Activated CD4-positive, alpha-beta memory T cell treated with anti-CD3 and anti-CD28 coated beads for 36 hours (primary cell): ENCODE results near the gene ATG13. TPM values are rescaled to one million over a fixed set of nuclear protein-coding genes. Genes with fewer than 3 reads are reported as not detected.
"Not testable (repeated sequence)": the region's sequence is repeated elsewhere in the genome, so short reads cannot be mapped to it uniquely, and the experiment has no call there.

Experiments used
- CTCF ChIA-PET: fragments of 350-600 bp; sonication (Branson Sonifier 250); formaldehyde crosslinking; loops from one replicate; lab custom pipeline; 2021; ENCODE audit warnings: antibody characterized with exemption, inconsistent platforms; lab: Charles Lee
- POLR2A ChIA-PET: fragments of 350-600 bp; sonication (Branson Sonifier 250); formaldehyde crosslinking; loops from one replicate; lab custom pipeline; 2021; ENCODE audit warnings: antibody characterized with exemption; lab: Charles Lee
- DNase-seq: peaks from one replicate; pipeline ENCODE4 v3.0.0-alpha.2; 2020
- H3K27ac Mint-ChIP-seq: one replicate; pipeline ENCODE4 v1.8.0; 2021; ENCODE audit warnings: mixed read lengths
- H3K27me3 Mint-ChIP-seq: one replicate; pipeline ENCODE4 v1.8.0; 2021; ENCODE audit warnings: mixed read lengths
- H3K36me3 Mint-ChIP-seq: one replicate; pipeline ENCODE4 v1.8.0; 2021; ENCODE audit warnings: mixed read lengths
- H3K4me1 Mint-ChIP-seq: one replicate; pipeline ENCODE4 v1.8.0; 2021; ENCODE audit warnings: low read depth, mixed read lengths
- H3K4me3 Mint-ChIP-seq: one replicate; pipeline ENCODE4 v1.8.0; 2021; ENCODE audit warnings: mild to moderate bottlenecking, mixed read lengths
- H3K9me3 Mint-ChIP-seq: one replicate; pipeline ENCODE4 v1.8.0; 2021; ENCODE audit warnings: mixed read lengths
- intact Hi-C: fragments of 100-400 bp; cut with micrococcal nuclease; formaldehyde crosslinking; loops from one replicate; pipeline ENCODE4 v1.15.1; 2023
- total RNA-seq, 2 experiments: library from RNA; stranded (reverse); gene quantifications; one replicate each; pipeline ENCODE4 v1.2.3, GENCODE V29; 2021

Gene ATG13
- total RNA-seq, 2 experiments from 2014 or later = 49.9 to 51.0 TPM

DNA sequence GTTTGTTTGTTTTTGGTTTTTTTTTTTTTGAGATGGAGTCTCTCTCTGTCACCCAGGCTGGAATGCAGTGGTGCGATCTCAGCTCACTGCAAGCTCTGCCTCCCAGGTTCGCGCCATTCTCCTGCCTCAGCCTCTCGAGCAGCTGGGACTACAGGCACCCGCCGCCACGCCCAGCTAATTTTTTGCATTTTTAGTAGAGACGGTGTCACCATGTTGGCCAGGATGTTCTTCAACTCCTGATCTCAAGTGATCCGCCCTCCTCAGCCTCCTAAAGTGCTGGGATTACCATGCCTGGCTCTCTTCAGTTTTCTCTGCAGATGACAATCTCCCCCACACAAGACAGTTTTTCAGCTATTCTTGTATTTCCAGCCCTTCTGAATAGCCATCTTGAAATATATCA is 92.0 kb downstream of the ATG13 start:
- CTCF ChIA-PET, H3K9me3 Mint-ChIP-seq, DNase-seq, H3K4me1 Mint-ChIP-seq, POLR2A ChIA-PET, intact Hi-C loops, H3K27ac Mint-ChIP-seq, H3K27me3 Mint-ChIP-seq, H3K4me3 Mint-ChIP-seq: not testable (repeated sequence)
- peaks cover 10% of the 10 kb centered on the region for H3K36me3 Mint-ChIP-seq

- DNase-seq = no peak
- H3K27ac Mint-ChIP-seq = no peak overlapping the region
- intact Hi-C loops = no loop called here
These were observed 93.5 kb downstream of the ATG13 start for GRCh38 chr11:46710821-46711269.

GRCh38 chr11:46711303-46711702 is 94.0 kb downstream of the ATG13 start:
- no peaks in the 10 kb centered on the region for H3K27me3 Mint-ChIP-seq
- no peak for DNase-seq
- CTCF ChIA-PET = no interaction called here
- no peaks in the 10 kb centered on the region for H3K9me3 Mint-ChIP-seq
- intact Hi-C loops = no loop called here
- POLR2A ChIA-PET = no interaction called here
- no peaks in the 10 kb centered on the region for H3K36me3 Mint-ChIP-seq
- peaks cover 2% of the 10 kb centered on the region for H3K4me1 Mint-ChIP-seq
- H3K27ac Mint-ChIP-seq = no peak overlapping the region
- no peak overlapping the region for H3K4me3 Mint-ChIP-seq

More at GRCh38 chr11:46710821-46711269, 93.5 kb downstream of the ATG13 start:
- Mint-ChIP-seq H3K9me3 (no peaks in the 10 kb centered on the region), H3K36me3 (peaks cover 2% of the 10 kb centered on the region), H3K4me3 (no peak overlapping the region), H3K4me1 (peaks cover 2% of the 10 kb centered on the region), H3K27me3 (no peaks in the 10 kb centered on the region)
- POLR2A ChIA-PET = no interaction called here
- CTCF ChIA-PET = no interaction called here

- no peak overlapping the region for H3K4me3 Mint-ChIP-seq
- H3K27me3 Mint-ChIP-seq = no peaks in the 10 kb centered on the region
- no peaks in the 10 kb centered on the region for H3K9me3 Mint-ChIP-seq
- ChIA-PET CTCF (interaction anchor here (0.6 to 0.9 kb wide), 2 partner anchors 266 to 440 kb away, joined by 3 read pairs; no protein-coding TSS in a partner anchor), POLR2A (interaction anchor here (1.2 kb wide), 1 partner anchor 12 kb away, joined by 4 read pairs; the partner anchor contains the start of genes ARHGAP1 and ZNF408)
- H3K27ac Mint-ChIP-seq = no peak overlapping the region
- intact Hi-C loops = no loop called here
- no peaks in the 10 kb centered on the region for H3K36me3 Mint-ChIP-seq
- DNase-seq = no peak
- peaks cover 2% of the 10 kb centered on the region for H3K4me1 Mint-ChIP-seq
These were observed 95.7 kb downstream of the ATG13 start for GRCh38 chr11:46712874-46713576.

DNA sequence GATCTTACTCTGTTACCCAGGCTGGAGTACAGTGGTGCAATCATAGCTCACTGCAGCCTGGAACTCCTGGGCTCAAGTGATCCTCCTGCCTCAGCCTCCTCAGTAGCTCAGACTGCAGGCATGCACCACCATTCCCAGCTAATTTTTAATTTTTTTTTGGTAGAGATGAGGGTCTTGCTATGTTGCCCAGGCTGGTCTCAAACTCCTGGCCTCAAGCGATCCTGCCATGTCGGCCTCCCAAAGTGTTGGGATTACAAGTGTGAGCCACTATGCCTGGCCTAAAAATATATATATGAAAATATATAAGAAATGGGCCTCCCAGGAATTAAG is 100.4 kb downstream of the ATG13 start:
- H3K4me3 Mint-ChIP-seq, H3K27me3 Mint-ChIP-seq, intact Hi-C loops, POLR2A ChIA-PET, H3K4me1 Mint-ChIP-seq, H3K9me3 Mint-ChIP-seq, DNase-seq, CTCF ChIA-PET, H3K27ac Mint-ChIP-seq, H3K36me3 Mint-ChIP-seq: not testable (repeated sequence)

- CTCF ChIA-PET = no interaction called here
- Mint-ChIP-seq H3K4me3 (no peak overlapping the region), H3K36me3 (no peaks in the 10 kb centered on the region), H3K4me1 (peaks cover 8% of the 10 kb centered on the region), H3K27ac (no peak overlapping the region), H3K27me3 (no peaks in the 10 kb centered on the region), H3K9me3 (no peaks in the 10 kb centered on the region)
- intact Hi-C loops = no loop called here
- no peak for DNase-seq
- POLR2A ChIA-PET = no interaction called here
These were observed 101.0 kb downstream of the ATG13 start for GRCh38 chr11:46718155-46719019.

- Mint-ChIP-seq H3K27ac (no peak within 1 kb of the TSS), H3K36me3 (no peaks in the 10 kb centered on the region), H3K27me3 (no peaks in the 10 kb centered on the region), H3K4me3 (no peak within 1 kb of the TSS), H3K4me1 (peaks cover 8% of the 10 kb centered on the region), H3K9me3 (no peaks in the 10 kb centered on the region)
- DNase-seq = no peak
- ChIA-PET POLR2A (no interaction called here), CTCF (interaction anchor here (0.7 kb wide), 1 partner anchor 90 kb away, joined by 3 read pairs; no protein-coding TSS in a partner anchor)
- intact Hi-C loops = no loop called here
These were observed 101.7 kb downstream of the ATG13 start, which contains the start of gene F2 for GRCh38 chr11:46719048-46719542. Gene F2, plus strand, starts transcription at chr11:46719213. Its CDS starts 23 bp downstream, at chr11:46719236.

DNA sequence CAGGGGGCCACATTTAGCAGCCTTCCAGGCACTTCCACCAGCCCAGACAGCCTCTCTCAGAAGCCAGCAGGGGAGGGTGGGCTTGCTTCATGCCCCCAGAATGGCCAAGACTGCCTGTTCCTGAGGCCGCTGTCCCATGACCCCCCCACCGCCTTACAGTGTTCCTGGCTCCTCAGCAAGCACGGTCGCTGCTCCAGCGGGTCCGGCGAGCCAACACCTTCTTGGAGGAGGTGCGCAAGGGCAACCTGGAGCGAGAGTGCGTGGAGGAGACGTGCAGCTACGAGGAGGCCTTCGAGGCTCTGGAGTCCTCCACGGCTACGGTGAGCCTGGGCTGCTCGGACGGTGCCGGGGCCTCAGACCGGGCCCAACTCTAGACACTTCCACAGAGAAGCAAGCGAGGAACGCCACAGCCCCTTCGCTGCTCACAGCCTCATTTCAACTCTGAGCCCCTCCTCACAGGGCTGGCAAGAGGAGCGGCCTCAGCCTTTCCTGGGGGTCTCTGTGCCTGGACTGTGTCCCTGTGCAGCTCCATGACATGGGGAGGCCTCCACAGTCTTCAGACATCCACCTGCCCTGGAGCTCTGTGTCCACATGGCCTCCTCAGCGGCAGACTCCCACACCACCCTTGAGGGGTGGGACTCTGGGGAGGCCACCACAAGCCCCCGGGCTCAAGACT is 102.3 kb downstream of the ATG13 start:
- intact Hi-C loops = no loop called here
- Mint-ChIP-seq H3K4me1 (peaks cover 7% of the 10 kb centered on the region), H3K27ac (no peak overlapping the region), H3K9me3 (no peaks in the 10 kb centered on the region), H3K36me3 (no peaks in the 10 kb centered on the region), H3K4me3 (no peak overlapping the region), H3K27me3 (no peaks in the 10 kb centered on the region)
- ChIA-PET CTCF (interaction anchor here (0.7 kb wide), 1 partner anchor 90 kb away, joined by 3 read pairs; no protein-coding TSS in a partner anchor), POLR2A (no interaction called here)
- DNase-seq = no peak

DNA sequence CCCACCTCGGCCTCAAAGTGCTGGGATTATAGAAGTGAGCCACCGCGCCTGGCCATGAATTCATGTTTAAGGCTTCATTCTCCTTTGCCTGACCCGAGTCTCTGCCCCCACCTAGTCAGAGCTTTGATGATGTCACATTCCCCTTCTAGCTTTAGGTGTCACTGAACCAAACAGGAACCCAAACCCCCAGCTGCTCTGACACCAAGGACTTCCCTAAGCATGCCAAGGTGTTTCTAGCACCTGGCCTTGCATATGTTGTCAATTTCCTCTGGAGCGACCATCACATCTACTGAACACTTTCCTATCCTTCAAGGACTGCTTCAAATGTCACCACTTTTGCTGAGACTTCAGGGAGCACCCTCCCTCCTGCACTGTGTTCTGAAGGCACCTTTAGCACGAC is 103.9 kb downstream of the ATG13 start:
- no peak overlapping the region for H3K4me3 Mint-ChIP-seq
- ChIA-PET POLR2A (no interaction called here), CTCF (interaction anchor here (0.6 to 1.1 kb wide), 2 partner anchors 14 to 50 kb away, joined by 3 to 4 read pairs; no protein-coding TSS in a partner anchor)
- intact Hi-C loops = no loop called here
- DNase-seq = no peak
- H3K27ac Mint-ChIP-seq = no peak overlapping the region
- H3K9me3 Mint-ChIP-seq = no peaks in the 10 kb centered on the region
- no peaks in the 10 kb centered on the region for H3K36me3 Mint-ChIP-seq
- no peaks in the 10 kb centered on the region for H3K27me3 Mint-ChIP-seq
- peaks cover 6% of the 10 kb centered on the region for H3K4me1 Mint-ChIP-seq

- Mint-ChIP-seq H3K4me3 (no peak overlapping the region), H3K27ac (no peak overlapping the region), H3K9me3 (no peaks in the 10 kb centered on the region), H3K4me1 (peaks cover 6% of the 10 kb centered on the region), H3K36me3 (no peaks in the 10 kb centered on the region), H3K27me3 (no peaks in the 10 kb centered on the region)
- CTCF ChIA-PET = no interaction called here
- DNase-seq = no peak
- intact Hi-C loops = no loop called here
- POLR2A ChIA-PET = no interaction called here
These were observed 105.4 kb downstream of the ATG13 start for GRCh38 chr11:46722566-46723358.

DNA sequence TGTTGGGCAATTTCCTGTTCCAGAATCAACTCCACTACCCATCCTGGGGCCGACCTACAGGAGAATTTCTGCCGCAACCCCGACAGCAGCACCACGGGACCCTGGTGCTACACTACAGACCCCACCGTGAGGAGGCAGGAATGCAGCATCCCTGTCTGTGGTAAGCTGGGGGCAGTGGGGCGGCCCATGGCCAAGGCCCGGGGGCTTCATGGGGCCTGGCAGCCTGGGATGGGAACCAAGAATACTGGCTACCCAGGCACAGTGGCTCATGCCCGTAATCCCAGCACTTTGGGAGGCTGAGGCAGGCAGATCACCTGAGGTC is 106.0 kb downstream of the ATG13 start:
- H3K9me3 Mint-ChIP-seq = no peaks in the 10 kb centered on the region

More for the DNA sequence above, 106.0 kb downstream of the ATG13 start:
- no peak for DNase-seq
- Mint-ChIP-seq H3K27ac (no peak overlapping the region), H3K36me3 (no peaks in the 10 kb centered on the region), H3K4me3 (no peak overlapping the region), H3K27me3 (no peaks in the 10 kb centered on the region), H3K4me1 (peaks cover 3% of the 10 kb centered on the region)
- POLR2A ChIA-PET = no interaction called here
- intact Hi-C loops = no loop called here
- CTCF ChIA-PET = no interaction called here
